Memory B cell (primary cell): ENCODE results near the gene ISM1.

ENCODE experiments used
- ATAC-seq: fragments of 150-1000 bp; cut with Tn5 transposase; 2 replicates; pipeline ENCODE4 v1.10.0; 2021; ENCODE audit warnings: low read depth, mild to moderate bottlenecking, moderate library complexity
- DNase-seq, 2 donors: peaks; one replicate each; pipeline ENCODE4 v3.0.0; 2022; ENCODE audit warnings: low spot score in 2 of 2
- H3K27ac Mint-ChIP-seq: one replicate; pipeline ENCODE4 v1.8.0; 2022; ENCODE audit warnings: mild to moderate bottlenecking, moderate library complexity, mixed read lengths
- H3K27me3 Mint-ChIP-seq: one replicate; pipeline ENCODE4 v1.8.0; 2022; ENCODE audit warnings: mixed read lengths
- H3K36me3 Mint-ChIP-seq: one replicate; pipeline ENCODE4 v1.8.0; 2022; ENCODE audit warnings: mild to moderate bottlenecking, mixed read lengths
- H3K4me1 Mint-ChIP-seq: one replicate; pipeline ENCODE4 v1.8.0; 2022; ENCODE audit warnings: mixed read lengths
- H3K4me3 Mint-ChIP-seq: one replicate; pipeline ENCODE4 v1.8.0; 2022; ENCODE audit warnings: mild to moderate bottlenecking, moderate library complexity, mixed read lengths
- H3K9me3 Mint-ChIP-seq: one replicate; pipeline ENCODE4 v1.8.0; 2022; ENCODE audit warnings: mixed read lengths

The ISM1 gene

DNA sequence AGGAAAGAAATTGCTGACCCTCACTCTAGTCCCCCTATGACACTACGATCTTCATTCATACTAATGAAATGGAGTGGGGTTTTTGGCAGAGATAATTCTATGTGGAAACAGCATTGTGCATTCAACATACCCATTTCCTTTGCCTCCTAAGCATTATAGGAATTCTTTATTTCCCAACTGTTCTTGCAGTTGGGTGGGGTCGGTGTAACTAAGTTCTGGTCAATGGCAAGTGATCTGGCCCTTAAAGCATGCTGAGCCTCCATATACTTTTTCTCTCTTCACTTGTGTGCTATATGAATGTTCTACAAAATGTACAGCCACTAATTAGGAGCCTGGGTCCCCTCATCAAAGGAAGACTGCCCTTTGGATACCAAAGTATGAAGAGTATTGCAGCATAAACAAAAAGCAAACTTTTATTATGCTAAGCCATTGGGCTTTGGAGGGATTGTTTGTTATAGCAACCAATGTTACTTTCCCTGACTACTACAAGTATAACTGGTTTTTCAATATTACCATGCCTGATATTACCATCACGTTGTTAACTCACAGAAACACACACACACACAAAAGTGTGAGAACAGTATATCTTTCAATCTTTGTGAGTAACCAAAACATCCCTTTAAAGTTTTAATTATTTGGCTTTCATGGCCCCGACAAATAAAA lies 9.0 kb upstream of the ISM1 start:
- no peaks in the 10 kb centered on the region for H3K9me3 Mint-ChIP-seq
- peaks cover 12% of the 10 kb centered on the region for H3K27me3 Mint-ChIP-seq
- H3K27ac Mint-ChIP-seq, result no peak overlapping the region
- H3K4me1 Mint-ChIP-seq, result no peaks in the 10 kb centered on the region
- ATAC-seq (no peak), DNase-seq (no peak)
- no peak overlapping the region for H3K4me3 Mint-ChIP-seq
- no peaks in the 10 kb centered on the region for H3K36me3 Mint-ChIP-seq

GRCh38 chr20:13212750-13213149 lies 8.3 kb upstream of the ISM1 start:
- no peaks in the 10 kb centered on the region for H3K36me3 Mint-ChIP-seq
- no peak for ATAC-seq

GRCh38 chr20:13213335-13213734 lies 7.7 kb upstream of the ISM1 start:
- Mint-ChIP-seq H3K27ac (no peak overlapping the region), H3K27me3 (peaks cover 8% of the 10 kb centered on the region), H3K36me3 (no peaks in the 10 kb centered on the region), H3K4me1 (no peaks in the 10 kb centered on the region), H3K9me3 (no peaks in the 10 kb centered on the region), H3K4me3 (no peak overlapping the region)
- DNase-seq (no peak), ATAC-seq (no peak)

More at GRCh38 chr20:13212750-13213149, 8.3 kb upstream of the ISM1 start:
- Mint-ChIP-seq H3K27me3 (peaks cover 7% of the 10 kb centered on the region), H3K9me3 (no peaks in the 10 kb centered on the region), H3K27ac (no peak overlapping the region), H3K4me3 (no peak overlapping the region), H3K4me1 (no peaks in the 10 kb centered on the region)
- no peak for DNase-seq

- no peaks in the 10 kb centered on the region for H3K9me3 Mint-ChIP-seq
- no peaks in the 10 kb centered on the region for H3K36me3 Mint-ChIP-seq
- DNase-seq, result no peak
- no peaks in the 10 kb centered on the region for H3K4me1 Mint-ChIP-seq
- no peak for ATAC-seq
- H3K4me3 Mint-ChIP-seq, result no peak overlapping the region
- H3K27ac Mint-ChIP-seq, result no peak overlapping the region
- peaks cover 13% of the 10 kb centered on the region for H3K27me3 Mint-ChIP-seq
Observed at GRCh38 chr20:13216533-13216932, 4.5 kb upstream of the ISM1 start.

GRCh38 chr20:13219327-13220193 lies 1.5 kb upstream of the ISM1 start:
- no peaks in the 10 kb centered on the region for H3K9me3 Mint-ChIP-seq
- no peak overlapping the region for H3K27ac Mint-ChIP-seq
- H3K4me3 Mint-ChIP-seq, result no peak overlapping the region
- ATAC-seq (no peak), DNase-seq (no peak)
- peaks cover 10% of the 10 kb centered on the region for H3K27me3 Mint-ChIP-seq
- H3K36me3 Mint-ChIP-seq, result no peaks in the 10 kb centered on the region
- H3K4me1 Mint-ChIP-seq, result peaks cover 3% of the 10 kb centered on the region

GRCh38 chr20:13220194-13220903 lies 725 bp upstream of the ISM1 start:
- no peaks in the 10 kb centered on the region for H3K36me3 Mint-ChIP-seq
- DNase-seq, result no peak
- peaks cover 3% of the 10 kb centered on the region for H3K4me1 Mint-ChIP-seq
- no peaks in the 10 kb centered on the region for H3K9me3 Mint-ChIP-seq
- peaks cover 10% of the 10 kb centered on the region for H3K27me3 Mint-ChIP-seq
- H3K27ac Mint-ChIP-seq, result no peak overlapping the region
- H3K4me3 Mint-ChIP-seq, result peak overlapping the region; percentile 21
- ATAC-seq, result no peak

DNA sequence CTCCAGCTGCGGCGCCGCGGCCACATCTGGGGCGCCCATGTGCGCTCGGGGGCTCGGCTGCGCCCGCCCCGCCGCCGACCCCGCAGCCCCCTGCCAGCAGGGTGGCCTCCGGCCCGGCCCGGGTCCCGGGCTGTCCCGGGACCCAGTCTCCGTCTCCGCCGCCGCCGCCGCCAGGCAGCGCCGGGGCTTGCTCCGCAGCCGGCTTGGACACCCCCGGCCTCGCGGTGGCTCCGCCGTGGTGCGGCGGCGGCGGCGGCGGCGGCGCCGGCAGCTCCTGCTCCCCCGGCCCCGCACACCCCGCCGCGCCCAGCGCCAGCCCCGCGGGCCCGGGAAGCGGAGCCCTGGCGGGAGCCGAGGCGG lies 219 bp downstream of the ISM1 start:
- no peak for ATAC-seq
- no peak overlapping the region for H3K27ac Mint-ChIP-seq
- H3K36me3 Mint-ChIP-seq, result no peaks in the 10 kb centered on the region
- H3K9me3 Mint-ChIP-seq, result peaks cover 1% of the 10 kb centered on the region
- peaks cover 3% of the 10 kb centered on the region for H3K4me1 Mint-ChIP-seq
- H3K4me3 Mint-ChIP-seq, result no peak overlapping the region
- H3K27me3 Mint-ChIP-seq, result peaks cover 9% of the 10 kb centered on the region
- DNase-seq, result no peak

GRCh38 chr20:13221673-13222318 lies 722 bp downstream of the ISM1 start:
- peaks cover 3% of the 10 kb centered on the region for H3K4me1 Mint-ChIP-seq
- DNase-seq, result no peak
- no peak for ATAC-seq
- H3K27ac Mint-ChIP-seq, result no peak overlapping the region
- H3K36me3 Mint-ChIP-seq, result no peaks in the 10 kb centered on the region
- H3K9me3 Mint-ChIP-seq, result peaks cover 5% of the 10 kb centered on the region
- H3K4me3 Mint-ChIP-seq, result peak overlapping the region; percentile 21
- H3K27me3 Mint-ChIP-seq, result peaks cover 10% of the 10 kb centered on the region

DNA sequence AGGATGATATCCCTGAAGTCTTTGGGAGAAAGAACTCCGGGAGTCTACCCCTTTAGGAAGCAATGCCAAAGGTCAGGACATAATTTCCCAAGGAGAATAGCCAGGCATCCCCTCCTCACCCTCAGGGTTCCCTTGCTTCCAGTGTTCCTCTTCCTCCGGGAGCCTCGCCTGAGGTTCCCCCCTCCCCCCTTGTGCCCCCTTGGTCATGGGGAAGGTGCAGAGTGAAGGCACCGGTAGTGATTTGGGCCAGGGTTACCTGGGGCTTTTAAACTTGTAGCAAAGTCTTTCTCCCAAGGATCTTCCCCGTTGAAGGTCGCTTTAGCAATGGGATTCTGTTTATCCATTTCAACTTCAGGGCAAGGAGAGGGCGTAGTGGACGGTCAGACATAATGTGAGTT lies 1.2 kb downstream of the ISM1 start:
- Mint-ChIP-seq H3K4me1 (peaks cover 3% of the 10 kb centered on the region), H3K27me3 (peaks cover 10% of the 10 kb centered on the region), H3K27ac (no peak overlapping the region), H3K4me3 (peak overlapping the region; percentile 21), H3K9me3 (peaks cover 7% of the 10 kb centered on the region), H3K36me3 (no peaks in the 10 kb centered on the region)
- ATAC-seq (no peak), DNase-seq (no peak)

- H3K36me3 Mint-ChIP-seq, result no peaks in the 10 kb centered on the region
- peaks cover 8% of the 10 kb centered on the region for H3K9me3 Mint-ChIP-seq
- no peak overlapping the region for H3K4me3 Mint-ChIP-seq
- DNase-seq (no peak), ATAC-seq (no peak)
- H3K27me3 Mint-ChIP-seq, result peaks cover 9% of the 10 kb centered on the region
- H3K27ac Mint-ChIP-seq, result no peak overlapping the region
- peaks cover 3% of the 10 kb centered on the region for H3K4me1 Mint-ChIP-seq
Observed at GRCh38 chr20:13223736-13224520, 2.9 kb downstream of the ISM1 start.

- Mint-ChIP-seq H3K4me3 (no peak overlapping the region), H3K9me3 (peaks cover 12% of the 10 kb centered on the region), H3K27ac (no peak overlapping the region), H3K27me3 (peaks cover 4% of the 10 kb centered on the region), H3K36me3 (no peaks in the 10 kb centered on the region), H3K4me1 (peaks cover 3% of the 10 kb centered on the region)
- ATAC-seq (no peak), DNase-seq (no peak)
Observed at GRCh38 chr20:13226367-13226766, 5.3 kb downstream of the ISM1 start.

DNA sequence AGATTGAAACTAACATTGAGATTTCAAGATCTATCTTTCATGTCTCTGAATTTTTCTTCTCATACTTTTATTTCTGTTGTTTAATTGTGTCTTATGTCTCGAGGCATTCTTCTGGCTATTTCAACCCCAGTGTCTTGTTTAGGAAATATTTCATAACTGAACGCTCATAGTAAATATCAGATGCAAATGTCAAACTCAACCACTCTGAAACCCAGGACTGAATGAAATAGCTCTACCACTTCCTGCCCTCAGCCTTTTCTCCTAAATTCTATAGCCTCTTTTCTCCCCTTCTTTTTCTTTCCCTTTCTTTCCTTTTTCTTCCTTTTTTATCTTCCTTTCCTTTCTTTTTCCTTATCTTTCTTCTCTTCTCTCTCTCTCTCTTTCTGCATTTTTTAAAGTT lies 7.7 kb downstream of the ISM1 start:
- Mint-ChIP-seq H3K27ac (no peak overlapping the region), H3K9me3 (peaks cover 12% of the 10 kb centered on the region), H3K4me1 (no peaks in the 10 kb centered on the region)

GRCh38 chr20:13229538-13229937 lies 8.5 kb downstream of the ISM1 start:
- no peak for ATAC-seq

More for the DNA sequence above, 7.7 kb downstream of the ISM1 start:
- DNase-seq, result no peak
- Mint-ChIP-seq H3K4me3 (no peak overlapping the region), H3K36me3 (no peaks in the 10 kb centered on the region), H3K27me3 (peaks cover 4% of the 10 kb centered on the region)
- ATAC-seq, result no peak

More at GRCh38 chr20:13229538-13229937, 8.5 kb downstream of the ISM1 start:
- Mint-ChIP-seq H3K36me3 (no peaks in the 10 kb centered on the region), H3K4me1 (no peaks in the 10 kb centered on the region), H3K27ac (no peak overlapping the region), H3K4me3 (no peak overlapping the region), H3K27me3 (peaks cover 4% of the 10 kb centered on the region), H3K9me3 (peaks cover 12% of the 10 kb centered on the region)
- no peak for DNase-seq
